GM18858 (cell line): ENCODE results near the gene LINGO3.

ENCODE experiments used
- ATAC-seq: cut with Tn5 transposase; IDR thresholded peaks from one replicate; pipeline ENCODE4 v1.9.1; 2021; ENCODE audit not compliant: unreplicated experiment

The LINGO3 gene

DNA sequence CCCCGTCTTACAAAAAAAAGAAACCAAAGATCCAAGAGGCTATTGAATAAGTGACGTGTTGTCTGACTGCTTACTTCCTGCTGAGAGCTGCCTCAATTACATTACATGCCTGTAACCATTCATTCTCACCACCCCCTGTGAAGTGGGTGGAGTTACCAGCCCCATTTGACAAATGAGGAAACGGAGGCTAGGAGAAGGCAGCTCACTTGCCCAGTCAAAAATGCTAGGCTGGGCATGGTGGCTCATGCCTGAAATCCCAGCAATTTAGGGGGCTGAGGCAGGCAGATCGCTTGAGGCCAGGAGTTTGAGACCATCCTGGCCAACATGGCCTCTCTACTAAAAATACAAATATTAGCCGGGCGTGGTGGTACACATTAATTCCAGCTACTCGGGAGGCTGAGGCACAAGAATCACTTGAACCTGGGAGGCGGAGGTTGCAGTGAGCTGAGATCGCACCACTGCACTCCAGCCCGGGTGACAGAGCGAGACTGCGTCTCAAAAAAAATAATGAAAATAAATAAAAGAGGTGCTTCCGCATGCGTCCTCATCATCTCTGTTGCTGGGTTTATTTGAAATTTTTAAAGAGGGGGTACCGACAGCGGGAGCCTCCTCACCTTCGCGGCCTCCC lies 19.9 kb upstream of the LINGO3 start:
- no peak for ATAC-seq

DNA sequence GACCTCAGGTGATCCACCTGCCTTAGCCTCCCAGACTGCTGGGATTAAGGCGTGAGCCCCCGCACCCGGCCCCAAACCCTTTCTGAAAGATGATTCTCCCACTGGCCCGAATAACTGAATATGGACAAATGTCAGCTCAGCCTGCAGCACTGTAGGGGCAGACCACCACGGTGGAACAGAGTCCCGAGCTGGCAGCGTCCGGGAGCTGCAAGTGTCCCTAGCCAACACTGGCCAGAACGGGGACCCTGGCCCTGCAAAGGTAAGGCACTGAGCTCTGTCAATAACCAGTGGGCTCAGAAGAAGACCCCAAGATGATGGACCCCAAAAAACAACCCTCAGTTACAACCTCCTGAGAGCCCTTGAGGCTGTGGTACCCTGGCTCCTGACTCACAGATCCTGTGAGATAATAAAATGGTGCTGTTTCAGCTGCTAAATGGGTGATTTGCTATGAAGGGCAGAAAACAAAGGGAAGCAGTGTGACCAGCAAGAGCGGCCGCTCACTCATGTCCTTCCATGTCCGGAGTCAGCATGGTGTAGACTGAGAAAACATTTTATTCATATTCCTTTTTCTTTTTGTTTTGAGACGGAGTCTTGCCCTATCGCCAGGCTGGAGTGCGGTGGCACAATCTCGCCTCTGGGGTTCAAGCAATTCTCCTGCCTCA lies 18.9 kb upstream of the LINGO3 start:
- no peak for ATAC-seq

DNA sequence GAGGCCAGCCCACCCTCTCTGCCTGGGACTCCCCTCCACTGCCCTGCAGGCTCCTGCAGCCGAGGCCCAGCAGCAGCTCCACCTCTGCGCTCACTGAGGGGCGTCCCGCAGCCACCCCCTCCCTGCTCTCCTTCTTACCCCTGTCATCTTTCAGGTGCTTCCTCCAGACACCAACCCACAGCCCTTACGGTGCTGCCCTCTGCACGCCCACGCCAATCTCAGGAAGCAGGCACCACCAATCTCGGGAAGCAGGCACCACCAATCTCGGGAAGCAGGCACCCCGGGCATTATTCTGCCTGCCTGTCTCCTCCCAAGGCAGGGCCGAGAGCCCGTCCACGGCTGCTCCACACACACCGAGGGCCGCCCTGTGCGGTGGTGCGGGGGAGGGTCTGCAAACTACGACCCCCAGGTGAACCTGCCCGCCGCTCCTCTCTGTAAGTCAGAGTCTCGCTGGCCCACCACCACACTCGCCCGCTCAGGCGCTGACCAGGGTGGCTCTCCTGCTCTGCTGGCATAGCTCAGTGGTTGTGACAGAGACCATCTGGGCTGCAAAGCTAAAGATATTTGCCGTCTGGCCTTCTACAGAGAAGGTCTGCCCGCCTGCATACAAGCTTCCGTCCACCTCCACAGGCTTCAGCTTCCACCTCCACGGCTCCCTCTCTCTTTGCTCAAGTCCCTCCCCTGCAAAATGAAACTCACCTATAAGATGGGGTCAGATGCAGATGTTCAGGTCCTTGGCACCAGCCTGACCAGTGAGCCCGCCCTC lies 17.5 kb upstream of the LINGO3 start:
- ATAC-seq, result no peak

DNA sequence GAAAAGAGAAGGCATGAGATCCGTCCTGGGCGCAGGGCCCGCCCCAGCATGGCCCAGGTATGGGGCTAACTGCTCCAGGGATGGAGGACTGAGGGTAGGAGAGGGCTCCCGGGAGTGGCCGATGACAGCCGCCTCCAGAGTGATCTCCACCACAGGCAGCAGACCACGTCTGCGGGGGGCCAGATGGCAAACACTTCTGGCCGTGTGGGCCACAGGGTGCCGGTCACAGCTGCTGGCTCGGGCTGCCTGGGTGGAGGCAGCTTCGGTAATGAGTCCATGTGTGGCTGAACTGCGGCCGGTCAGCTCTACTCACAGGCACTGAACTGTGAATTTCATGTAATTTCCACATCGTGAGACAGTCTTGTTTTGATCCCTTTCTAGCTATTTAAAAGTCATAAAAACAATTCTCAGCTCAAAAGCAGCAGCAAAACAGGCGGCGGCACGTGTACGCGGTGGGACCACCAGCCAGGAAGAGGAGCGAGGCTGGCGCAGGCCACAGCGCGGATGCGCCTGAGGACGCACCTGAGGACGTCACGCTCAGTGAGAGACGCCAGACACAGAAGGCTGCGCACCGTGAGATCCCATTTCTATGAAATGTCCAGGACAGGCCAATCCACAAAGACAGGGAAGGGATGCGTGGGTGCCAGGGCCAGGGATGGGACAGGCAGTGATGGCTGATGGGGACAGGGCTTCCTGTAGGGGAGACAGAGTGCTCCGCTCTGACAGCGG lies 16.4 kb upstream of the LINGO3 start:
- no peak for ATAC-seq

DNA sequence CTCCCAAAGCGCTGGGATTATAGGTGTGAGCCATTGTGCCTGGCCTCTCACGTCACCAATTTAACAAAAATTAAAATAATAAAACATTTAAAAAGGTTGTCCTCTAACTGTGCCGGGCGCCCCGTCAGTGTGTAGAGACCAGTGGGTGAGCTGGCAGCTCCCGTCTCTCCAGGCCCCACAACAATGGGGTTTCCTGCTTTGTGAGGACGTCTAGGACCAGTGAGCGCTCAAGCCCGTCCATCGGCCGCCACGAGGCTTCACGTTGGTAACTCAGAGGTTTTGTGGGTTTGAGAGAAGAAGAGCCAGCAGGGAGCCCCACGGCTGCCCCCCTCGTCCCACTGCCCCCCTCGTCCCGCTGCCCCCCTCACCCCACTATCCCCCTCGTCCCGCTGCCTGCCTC lies 15.8 kb upstream of the LINGO3 start:
- no peak for ATAC-seq

DNA sequence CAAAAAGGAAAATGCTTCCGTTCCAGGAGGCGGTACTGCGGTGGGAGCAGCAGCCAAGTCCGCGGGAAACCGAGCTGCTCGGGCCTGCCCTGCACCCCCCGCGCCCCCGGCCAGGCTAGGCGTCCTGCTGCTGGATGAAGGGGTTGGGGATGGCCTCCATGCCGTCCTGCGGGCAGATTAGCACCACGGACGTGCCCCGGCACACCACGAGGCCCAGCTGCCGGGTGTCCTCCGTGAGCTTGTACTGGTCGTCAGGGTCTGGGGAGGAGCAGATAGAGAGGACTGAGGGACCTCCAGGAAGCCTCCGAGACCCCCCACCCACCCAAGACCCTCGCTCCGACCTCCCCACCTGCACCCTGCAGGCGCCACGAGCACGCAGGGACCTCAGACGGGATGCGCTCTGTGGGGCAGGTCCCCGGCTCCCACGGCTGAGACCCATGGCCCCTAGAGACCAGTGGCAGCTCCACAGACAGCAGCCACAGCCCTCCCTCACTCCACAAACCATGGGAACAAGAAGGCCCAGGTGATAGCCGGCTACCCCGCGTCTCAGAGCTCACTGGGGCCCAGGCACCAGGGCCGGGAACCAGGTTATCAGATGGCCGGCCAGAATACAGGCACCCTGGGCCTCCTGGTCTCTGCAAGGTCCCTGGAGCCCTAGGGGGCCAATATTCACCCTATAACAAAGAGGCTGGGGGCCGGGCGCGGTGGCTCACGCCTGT lies 13.8 kb upstream of the LINGO3 start:
- ATAC-seq, result no peak

DNA sequence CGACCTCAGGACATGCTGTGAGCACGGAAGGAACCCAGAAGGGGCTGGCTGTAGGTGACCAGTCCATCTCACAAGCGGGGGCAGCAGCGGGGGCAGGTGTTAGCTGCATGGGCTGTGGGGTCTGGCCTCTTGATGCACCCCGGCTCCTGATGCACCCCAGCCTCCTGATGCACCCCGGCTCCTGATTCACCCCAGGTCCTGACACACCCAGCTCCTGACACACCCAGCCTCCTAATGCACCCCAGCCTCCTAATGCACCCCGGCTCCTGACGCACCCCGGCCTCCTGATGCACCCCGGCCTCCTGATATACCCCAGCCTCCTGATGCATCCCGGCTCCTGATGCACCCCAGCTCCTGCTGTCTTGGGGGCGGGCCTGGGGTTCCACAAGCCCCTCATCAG lies 13.0 kb upstream of the LINGO3 start:
- no peak for ATAC-seq

DNA sequence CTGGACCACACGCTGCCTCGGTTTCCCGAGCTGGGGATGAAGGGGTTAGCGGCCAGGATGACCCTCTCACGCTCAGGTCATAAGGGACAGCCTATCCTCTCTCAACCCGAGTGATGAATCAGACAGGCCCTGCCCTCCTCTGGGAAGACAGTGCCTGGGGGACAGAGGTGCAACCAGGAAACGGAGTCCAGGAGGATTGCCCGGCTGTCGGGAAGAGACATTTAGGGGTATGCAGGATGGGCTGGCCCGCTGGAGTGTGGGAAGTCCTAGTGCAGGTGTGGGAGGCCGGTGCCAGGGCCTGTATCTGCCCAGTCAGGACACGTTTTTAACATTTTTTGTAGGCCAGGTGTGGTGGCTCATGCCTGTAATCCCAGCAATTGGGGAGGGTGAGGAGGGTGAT lies 12.1 kb upstream of the LINGO3 start:
- no peak for ATAC-seq

DNA sequence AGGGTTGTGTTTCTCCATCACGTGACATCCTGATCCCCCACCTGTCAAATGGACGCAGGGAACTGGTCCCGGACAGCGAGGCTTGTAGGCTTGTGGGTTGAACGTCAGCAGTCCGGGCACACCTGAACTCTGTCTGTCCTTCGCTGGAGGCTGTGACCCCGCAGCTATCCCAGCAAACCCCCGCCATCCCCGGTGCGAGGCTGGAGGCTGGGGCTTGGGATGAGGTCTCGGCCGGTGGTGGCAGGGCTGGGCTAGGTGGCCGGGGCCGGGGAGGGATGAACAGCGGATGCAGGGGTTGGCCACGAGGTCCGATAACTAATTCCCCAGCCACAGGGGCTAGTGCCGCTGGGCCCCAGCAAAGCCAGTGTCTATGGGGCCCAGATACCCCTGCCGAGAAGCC lies 11.6 kb upstream of the LINGO3 start:
- no peak for ATAC-seq

DNA sequence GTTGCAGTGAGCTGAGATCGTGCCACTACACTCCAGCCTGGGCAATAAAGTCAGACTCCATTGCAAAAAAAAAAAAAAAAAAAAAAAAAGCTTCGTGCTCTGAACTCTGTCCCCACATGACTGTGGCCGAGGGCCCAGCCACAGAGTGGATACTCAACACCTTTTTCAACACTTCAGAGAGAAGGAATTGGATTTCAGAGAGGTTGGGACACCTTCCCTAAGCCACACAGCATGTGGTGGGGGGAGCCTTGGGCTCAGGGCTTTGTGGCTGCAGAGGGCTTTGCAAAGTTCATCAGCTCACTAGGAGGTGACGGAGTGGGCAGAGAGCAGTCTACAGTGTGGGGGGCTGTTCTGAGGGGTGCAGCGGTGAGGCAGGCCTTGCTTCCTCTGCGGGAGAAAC lies 11.0 kb upstream of the LINGO3 start:
- no peak for ATAC-seq

DNA sequence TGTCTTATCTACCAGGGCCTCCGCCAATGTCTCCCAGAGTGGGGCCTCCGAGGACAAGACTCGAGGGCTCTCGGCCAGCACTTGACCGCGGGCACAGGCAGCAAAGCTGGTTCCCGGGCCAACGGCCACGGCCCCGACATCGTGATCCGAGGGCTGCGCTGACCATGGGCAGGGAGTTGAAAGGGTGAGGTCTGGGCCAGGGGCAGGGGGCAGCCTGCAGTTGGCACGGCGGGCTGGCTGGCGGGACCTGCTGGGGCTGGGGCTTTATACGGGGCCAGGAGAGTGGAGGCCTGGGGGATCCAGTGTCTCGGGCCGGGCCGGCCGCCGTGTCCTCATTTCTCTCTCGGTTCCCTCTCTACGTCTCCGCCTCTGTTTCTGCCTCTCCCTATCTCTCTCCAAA lies 9.8 kb upstream of the LINGO3 start:
- ATAC-seq, result no peak

DNA sequence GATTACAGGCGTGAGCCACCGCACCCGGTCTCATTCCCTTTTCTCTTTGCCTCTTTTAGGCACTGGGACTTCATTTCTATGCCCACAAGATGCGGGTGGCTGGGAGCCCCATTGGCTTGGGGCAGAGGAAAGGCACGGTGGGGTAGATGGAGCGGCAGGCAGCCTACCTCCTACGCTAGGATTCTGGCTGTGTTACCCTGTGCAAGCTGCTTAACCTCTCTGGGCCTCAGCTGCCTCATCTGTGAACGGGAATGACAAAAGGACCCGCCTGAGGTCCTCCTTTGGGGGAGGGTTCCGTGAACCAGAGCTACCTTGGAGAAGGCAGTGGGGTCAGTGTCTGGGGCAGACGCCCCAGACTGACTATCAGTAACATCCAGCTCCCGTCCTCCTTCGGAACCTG lies 9.3 kb upstream of the LINGO3 start:
- ATAC-seq, result no peak

DNA sequence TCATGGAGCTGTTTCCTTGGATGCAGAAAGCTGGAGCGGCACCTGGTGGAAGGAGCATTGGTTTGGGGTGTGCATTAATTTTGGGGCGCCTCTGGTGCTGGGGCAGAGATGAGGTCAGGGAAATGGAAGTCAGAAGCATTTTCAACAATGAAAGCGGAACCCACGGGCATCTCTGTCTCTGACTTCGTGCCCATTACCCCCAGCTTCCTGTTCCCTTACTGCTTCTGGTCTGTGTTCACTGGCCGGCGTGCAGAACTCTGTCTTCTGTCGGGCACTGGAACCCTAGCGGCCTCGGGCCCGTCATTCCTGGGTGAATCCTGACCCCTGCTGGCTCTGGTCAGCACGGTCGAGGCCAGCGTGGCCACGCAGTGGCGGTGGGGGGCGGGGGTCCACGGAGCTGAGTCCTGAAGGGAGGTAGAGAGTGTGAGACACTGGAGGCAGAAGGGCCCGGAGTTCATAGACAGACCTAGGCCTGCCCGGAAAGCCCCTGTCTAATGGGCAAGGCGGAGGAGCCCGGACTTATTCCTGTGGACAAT lies 7.9 kb upstream of the LINGO3 start:
- ATAC-seq, result no peak

DNA sequence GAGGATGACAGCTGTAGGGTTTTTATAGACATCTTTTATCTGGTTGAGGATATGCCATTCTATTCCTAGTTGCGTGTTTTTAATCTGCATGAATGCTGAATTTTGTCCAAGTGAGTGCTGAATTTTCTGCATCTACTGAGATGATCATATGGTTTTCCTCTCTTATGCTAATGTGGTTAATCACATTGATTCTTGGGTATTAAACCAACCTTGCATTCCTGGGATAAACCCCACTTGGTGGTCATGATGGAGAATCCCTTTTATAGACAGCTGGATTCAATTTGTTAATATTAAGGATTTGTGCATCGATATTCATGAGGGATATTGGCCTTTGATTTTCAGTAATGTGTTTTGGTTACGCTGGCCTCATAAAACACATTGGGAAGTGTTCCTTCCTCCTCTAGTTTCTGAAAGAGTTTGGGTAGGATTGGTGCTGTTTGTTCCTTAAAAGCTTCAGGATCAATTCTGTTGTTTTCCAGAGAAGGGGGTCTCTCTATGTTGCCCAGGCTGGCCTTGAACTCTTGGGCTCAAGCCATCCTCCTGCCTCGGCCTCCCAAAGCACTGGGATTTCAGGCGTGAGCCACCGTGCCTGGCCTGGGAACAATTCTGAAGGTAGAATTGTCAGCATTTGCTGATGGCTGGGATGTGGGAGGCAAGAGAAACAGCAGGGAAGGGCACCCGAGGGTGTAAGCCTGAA lies 7.3 kb upstream of the LINGO3 start:
- no peak for ATAC-seq

DNA sequence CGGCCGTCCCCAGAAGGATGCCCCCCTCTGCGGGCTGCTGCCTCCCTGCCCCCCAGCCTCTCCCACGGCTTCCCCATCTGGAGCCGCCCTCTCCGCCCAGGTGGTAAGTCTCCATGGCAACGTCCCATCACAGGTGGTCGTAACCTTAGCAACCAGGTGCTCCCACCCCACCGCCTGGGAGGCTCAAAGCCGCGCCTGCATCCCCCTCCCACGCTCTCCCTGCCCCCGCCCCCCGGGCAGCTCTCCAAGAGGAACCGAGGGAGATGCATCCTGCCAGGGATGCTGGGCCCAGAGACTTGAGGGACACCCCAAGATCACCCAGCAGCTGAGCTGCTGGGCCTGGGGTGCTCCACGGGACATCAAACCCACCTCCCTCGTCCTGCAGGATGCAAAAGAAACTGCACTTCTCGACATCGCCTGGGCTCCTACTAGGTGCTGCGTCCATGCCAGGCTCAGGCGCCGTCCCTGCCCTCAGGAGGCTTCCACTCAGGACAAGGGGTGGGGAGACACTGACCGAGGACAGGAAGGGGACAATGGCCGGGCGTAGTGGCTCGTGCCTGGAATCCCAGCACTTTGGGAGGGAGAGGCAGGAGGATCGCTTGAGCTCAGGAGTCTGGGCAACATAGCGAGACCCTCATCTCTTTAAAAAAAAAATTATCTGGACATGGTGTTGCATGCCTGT lies 5.0 kb upstream of the LINGO3 start:
- ATAC-seq, result no peak

DNA sequence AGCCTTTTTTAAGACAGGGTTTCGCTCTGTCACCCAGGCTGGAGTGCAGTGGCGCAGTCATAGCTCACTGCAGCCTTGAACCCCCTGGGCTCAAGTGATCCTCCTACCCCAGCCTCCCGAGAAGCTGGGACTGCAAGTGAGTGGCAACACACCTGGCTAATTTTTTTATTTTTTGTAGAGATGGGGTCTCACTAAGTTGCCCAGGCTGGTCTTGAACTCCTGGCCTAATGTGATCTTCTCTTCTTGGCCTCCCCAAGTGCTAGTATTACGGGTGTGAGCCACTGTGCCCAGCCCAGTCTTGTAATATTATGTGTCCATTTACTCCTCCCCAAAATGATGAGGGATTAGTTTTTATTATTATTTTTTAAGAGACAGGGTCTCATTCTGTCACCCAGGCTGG lies 3.1 kb upstream of the LINGO3 start:
- no peak for ATAC-seq

DNA sequence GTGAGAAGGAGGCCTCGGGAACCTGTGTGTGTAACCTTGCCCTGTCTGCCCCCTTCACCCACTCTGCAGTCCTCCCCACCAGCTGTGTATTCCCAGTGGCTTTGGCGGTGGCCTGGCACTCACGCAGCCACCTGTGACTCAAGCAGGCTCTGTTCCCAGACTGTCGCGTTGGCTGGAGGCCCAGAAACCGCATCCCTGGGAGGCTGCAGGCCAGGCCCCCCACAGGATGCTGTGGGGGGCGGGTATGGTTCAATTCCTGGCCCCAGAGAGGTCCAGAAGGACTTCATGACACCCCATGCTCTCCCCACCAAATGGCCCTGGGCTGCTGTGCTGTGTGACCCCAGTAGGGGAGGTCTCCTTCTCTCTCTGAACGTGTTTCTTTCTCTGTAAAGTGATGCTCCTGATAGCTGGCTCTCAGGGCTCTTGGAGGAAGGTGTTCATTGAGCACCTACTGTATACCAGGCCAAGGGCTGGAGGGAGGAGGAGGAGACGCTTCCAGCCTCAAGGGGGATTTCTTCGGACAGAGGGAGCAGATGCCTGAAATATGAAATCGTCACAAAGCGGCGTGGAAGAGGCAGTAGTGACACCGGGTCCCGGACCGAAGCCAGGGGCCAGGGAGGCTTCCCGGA lies 1.9 kb upstream of the LINGO3 start:
- no peak for ATAC-seq

DNA sequence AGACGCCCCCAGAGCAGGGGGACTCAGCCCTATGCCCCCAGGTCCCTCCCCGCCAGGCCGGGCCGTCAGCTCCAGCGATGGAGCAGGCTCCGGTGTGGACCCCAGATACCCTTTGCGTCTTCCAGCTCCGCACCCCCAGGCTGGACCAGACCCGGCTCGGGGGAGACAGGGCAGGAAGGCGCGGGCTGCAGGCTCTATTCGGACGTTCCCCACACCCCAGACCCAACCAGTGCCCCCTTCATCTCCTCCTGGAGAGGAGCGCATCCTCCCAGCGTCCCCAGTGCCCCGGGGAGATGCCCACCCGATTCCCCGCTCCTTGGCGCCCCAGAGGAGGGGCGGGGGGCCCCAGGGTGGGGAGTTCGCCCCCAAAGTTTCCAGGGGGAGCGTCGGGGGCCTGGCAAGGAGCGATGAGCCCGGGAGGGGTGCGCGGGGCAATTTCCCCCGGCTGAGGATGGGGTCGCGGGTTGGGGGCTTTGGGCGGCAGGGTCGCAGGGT lies 389 bp downstream of the LINGO3 start:
- ATAC-seq, result no peak

DNA sequence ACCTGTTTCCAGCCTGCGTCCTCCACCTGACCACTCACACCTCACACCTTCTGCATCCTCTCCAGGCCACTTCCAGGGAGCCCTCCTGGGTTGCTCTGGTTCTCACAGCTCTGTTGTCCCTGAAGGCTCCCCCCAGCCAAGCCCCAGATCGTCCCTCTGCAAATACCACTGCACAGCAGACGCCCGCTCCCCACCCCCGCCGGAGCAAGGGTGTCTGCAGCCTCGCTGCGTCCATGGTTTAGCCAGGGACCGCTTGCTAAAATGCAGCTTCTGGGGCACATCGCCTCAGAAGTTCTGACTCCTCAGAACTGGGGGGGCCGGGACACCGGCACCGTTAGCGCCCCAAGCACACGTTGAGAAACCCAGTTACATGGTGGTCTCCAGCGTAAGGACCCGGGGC lies 983 bp downstream of the LINGO3 start:
- no peak for ATAC-seq
